ENCODE measurements around the gene SESN1. TPM values are rescaled to one million over a fixed set of nuclear protein-coding genes. Genes with fewer than 3 reads are reported as not detected.
"Not testable (repeated sequence)": the region's sequence is repeated elsewhere in the genome, so short reads cannot be mapped to it uniquely, and the experiment has no call there.

The SESN1 gene
- total RNA-seq, 4 donors from 2014 or later = 50.8 to 80.5 (median 78.0) TPM

DNA sequence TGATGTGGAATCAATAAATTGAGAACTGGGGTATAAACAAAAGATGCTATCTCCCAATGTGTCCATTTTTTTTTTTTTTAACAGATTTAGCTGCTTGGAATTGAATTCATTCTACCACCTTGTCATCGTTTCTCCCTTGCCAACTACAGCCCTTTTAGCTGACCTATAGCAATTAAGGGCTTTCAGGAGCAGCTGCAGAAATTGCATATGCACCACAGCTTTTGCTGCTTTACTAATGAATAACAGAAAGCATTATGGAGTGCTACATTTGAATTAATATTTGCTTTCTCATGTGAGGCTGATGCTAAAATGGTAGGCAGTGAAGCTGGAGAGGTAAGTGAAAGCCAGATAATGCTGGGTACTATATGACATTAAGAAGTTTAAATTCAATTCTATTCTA is 5.7 kb downstream of the SESN1 start:
- TF ChIP-seq EP300 (IDR thresholded peaks at IDR 0.05) (no peak), POLR2A (IDR thresholded peaks at IDR 0.05) (no peak), POLR2AphosphoS5 (IDR thresholded peaks at IDR 0.05) (no peak)
- TF ChIP-seq, protein P1, sequence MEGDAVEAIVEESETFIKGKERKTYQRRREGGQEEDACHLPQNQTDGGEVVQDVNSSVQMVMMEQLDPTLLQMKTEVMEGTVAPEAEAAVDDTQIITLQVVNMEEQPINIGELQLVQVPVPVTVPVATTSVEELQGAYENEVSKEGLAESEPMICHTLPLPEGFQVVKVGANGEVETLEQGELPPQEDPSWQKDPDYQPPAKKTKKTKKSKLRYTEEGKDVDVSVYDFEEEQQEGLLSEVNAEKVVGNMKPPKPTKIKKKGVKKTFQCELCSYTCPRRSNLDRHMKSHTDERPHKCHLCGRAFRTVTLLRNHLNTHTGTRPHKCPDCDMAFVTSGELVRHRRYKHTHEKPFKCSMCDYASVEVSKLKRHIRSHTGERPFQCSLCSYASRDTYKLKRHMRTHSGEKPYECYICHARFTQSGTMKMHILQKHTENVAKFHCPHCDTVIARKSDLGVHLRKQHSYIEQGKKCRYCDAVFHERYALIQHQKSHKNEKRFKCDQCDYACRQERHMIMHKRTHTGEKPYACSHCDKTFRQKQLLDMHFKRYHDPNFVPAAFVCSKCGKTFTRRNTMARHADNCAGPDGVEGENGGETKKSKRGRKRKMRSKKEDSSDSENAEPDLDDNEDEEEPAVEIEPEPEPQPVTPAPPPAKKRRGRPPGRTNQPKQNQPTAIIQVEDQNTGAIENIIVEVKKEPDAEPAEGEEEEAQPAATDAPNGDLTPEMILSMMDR (IDR thresholded peaks at IDR 0.05) = no peak
- no peak for ATAC-seq
- Histone ChIP-seq H3K4me3 (no peak overlapping the region), H3K27ac (peak overlapping the region in 2 of 4 donors; percentile 24 to 53), H3K9me3 (no peaks in the 10 kb centered on the region), H3K4me1 (peaks cover 4 to 89% (median 12%) of the 10 kb centered on the region in 3 donors), H3K27me3 (no peaks in the 10 kb centered on the region), H3K36me3 (peaks cover 0 to 5% of the 10 kb centered on the region in 2 donors)
- WGBS, 2 donors (ENCODE audit: low coverage in 1 of 2) = 44 to 50% methylated on average over 1 of the region's 1 CpG

DNA sequence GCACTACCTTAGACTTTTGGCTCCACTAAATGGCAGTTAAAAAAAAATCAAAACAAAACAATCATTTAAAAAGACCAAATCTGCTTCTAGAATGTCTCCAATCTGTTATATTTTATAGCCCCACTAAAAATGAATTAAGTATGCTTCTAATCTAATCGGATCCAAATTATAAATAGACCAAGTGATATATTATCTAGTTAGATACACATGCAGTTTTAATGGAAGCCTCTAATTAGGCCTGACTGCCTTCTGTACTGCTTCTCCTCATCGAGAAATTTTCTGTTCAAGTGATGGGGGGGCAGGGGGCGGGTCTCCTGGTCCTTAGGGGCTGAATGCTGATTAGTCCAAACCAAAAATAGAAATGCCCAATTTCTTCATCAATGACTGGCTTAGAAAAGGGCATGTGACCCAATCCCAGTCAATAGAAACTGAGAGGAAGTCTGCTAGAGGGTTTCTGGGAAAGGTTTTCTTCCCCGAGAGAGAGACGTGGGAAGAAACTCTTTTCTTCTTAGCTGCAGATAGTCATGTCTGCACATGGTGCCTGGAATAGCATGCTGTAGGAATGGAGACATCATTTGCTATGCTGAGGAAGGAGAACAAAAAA is 6.9 kb downstream of the SESN1 start:
- TF ChIP-seq EP300 (IDR thresholded peaks at IDR 0.05) = no peak
- TF ChIP-seq POLR2AphosphoS5 (IDR thresholded peaks at IDR 0.05) = no peak
- TF ChIP-seq, protein P1 (IDR thresholded peaks at IDR 0.05) = no peak
- no peak for TF ChIP-seq POLR2A (IDR thresholded peaks at IDR 0.05)
- Histone ChIP-seq H3K36me3 (peaks cover 0 to 5% of the 10 kb centered on the region in 2 donors), H3K27me3 (no peaks in the 10 kb centered on the region), H3K27ac (peak overlapping the region; percentile 39 to 53 (median 48)), H3K4me1 (peaks cover 4 to 89% (median 12%) of the 10 kb centered on the region in 3 donors), H3K9me3 (no peaks in the 10 kb centered on the region), H3K4me3 (no peak overlapping the region)
- no peak for ATAC-seq
- 17 to 41% methylated on average over 4 to 5 of the region's 5 CpGs for WGBS, 2 donors (ENCODE audit: low coverage in 1 of 2)

DNA sequence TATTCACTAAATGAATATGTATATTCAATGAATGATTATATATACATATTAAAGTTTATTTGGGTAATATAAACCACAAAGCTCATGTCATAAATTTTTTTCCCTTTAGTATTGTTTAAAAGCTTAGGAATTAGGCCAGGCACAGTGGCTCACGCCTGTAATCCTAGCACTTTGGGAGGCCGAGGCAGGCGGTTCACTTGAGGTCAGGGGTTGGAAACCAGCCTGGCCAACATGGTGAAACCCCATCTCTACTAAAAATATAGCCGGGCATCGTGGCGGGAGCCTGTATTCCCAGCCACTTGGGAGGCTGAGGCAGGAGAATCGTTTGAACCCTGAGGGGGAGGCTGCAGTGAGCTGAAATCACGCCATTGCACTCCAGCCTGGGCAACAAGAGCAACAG is 10.5 kb downstream of the SESN1 start:
- H3K27ac ChIP-seq = not testable (repeated sequence)

DNA sequence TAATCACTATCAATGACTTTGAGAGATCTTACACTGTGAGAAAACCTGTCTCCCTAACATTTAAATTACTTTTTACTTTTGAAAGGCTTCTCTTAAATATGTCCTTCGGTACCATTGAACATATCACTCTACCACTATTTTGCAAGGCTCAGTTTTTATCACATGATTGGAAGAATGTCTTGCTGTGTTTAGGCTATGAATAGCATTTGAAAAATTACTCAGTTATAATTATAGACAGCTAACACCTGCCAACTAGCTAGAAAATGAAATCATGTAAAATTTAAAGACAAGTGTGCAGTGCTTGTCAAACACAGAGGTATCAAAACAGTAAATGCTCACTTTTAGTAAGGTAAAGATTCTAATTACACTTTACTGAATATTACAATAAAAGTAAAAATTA is 11.0 kb downstream of the SESN1 start:
- no peak overlapping the region for H3K4me3 ChIP-seq
- peaks cover 10 to 87% (median 20%) of the 10 kb centered on the region in 3 donors for H3K4me1 ChIP-seq
- 55 to 62% methylated on average over 1 of the region's 1 CpG for WGBS, 2 donors (ENCODE audit: low coverage in 1 of 2)
- no peaks in the 10 kb centered on the region for H3K27me3 ChIP-seq
- H3K9me3 ChIP-seq = no peaks in the 10 kb centered on the region
- TF ChIP-seq POLR2A (IDR thresholded peaks at IDR 0.05) (no peak), EP300 (IDR thresholded peaks at IDR 0.05) (no peak), POLR2AphosphoS5 (IDR thresholded peaks at IDR 0.05) (no peak)
- TF ChIP-seq, protein P1 (IDR thresholded peaks at IDR 0.05) = no peak
- no peak for ATAC-seq
- H3K27ac ChIP-seq = no peak overlapping the region
- peaks cover 0 to 5% of the 10 kb centered on the region in 2 donors for H3K36me3 ChIP-seq

More for the DNA sequence above, 10.5 kb downstream of the SESN1 start:
- ATAC-seq, H3K4me3 ChIP-seq, H3K27me3 ChIP-seq, H3K9me3 ChIP-seq, H3K36me3 ChIP-seq: not testable (repeated sequence)
- WGBS, 2 donors (ENCODE audit: low coverage in 1 of 2) = 78 to 82% methylated on average over 2 to 8 of the region's 8 CpGs
- H3K4me1 ChIP-seq = peaks cover 13 to 87% (median 21%) of the 10 kb centered on the region in 3 donors

DNA sequence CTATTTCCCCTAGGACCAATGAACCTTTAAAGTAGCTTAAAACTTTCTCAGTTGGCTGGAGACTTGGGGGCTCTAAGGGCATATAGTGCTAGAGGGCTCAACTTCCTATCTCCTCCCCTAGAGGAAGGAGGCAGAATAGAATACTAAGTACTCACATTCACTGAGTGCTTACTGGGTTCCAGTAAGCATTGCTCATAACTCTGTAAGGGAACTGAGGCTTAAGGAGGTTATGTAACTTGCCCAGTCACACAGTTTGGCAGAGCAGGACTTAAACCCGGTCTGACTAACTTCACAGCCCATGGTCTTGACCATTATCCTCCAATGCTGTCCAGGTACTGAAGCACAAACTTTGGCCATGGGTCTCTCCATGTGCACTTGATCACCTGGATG is 12.5 kb downstream of the SESN1 start:
- Histone ChIP-seq H3K27me3 (no peaks in the 10 kb centered on the region), H3K9me3 (no peaks in the 10 kb centered on the region), H3K4me1 (peaks cover 10 to 87% (median 15%) of the 10 kb centered on the region in 3 donors), H3K27ac (peak overlapping the region in 3 of 4 donors; percentile 4 to 79 (median 77)), H3K36me3 (peaks cover 0 to 5% of the 10 kb centered on the region in 2 donors), H3K4me3 (no peak overlapping the region)
- TF ChIP-seq, protein P1 (IDR thresholded peaks at IDR 0.05) = peak in 1 of 4 experiments; percentile 16
- TF ChIP-seq POLR2A (IDR thresholded peaks at IDR 0.05) = no peak
- no peak for TF ChIP-seq EP300 (IDR thresholded peaks at IDR 0.05)
- TF ChIP-seq POLR2AphosphoS5 (IDR thresholded peaks at IDR 0.05) = peak; percentile 55
- ATAC-seq = no peak
- 50% methylated on average over 1 of the region's 1 CpG; no CpG with 5 or more reads in 1 of the 2 donors for WGBS, 2 donors (ENCODE audit: low coverage in 1 of 2)
